CD4-positive, alpha-beta T cell (primary cell): Measurements from ENCODE around the gene PRKCH. TPM values are rescaled to one million over a fixed set of nuclear protein-coding genes. Genes with fewer than 3 reads are reported as not detected.

Source experiments
- ATAC-seq: fragments of 200-7000 bp; cut with Tn5 transposase; one replicate; pipeline ENCODE4 v1.10.0; 2022; ENCODE audit warnings: mild to moderate bottlenecking; ENCODE audit not compliant: poor library complexity
- CTCF ChIA-PET: fragments of 350-600 bp; sonication (Branson Sonifier 250); formaldehyde crosslinking; loops from one replicate; lab custom pipeline; 2021; ENCODE audit warnings: antibody characterized with exemption, inconsistent platforms; lab: Charles Lee
- POLR2A ChIA-PET: fragments of 350-600 bp; sonication (Branson Sonifier 250); formaldehyde crosslinking; loops from one replicate; lab custom pipeline; 2021; ENCODE audit warnings: antibody characterized with exemption, inconsistent platforms; lab: Charles Lee
- DNase-seq, 14 experiments: peaks; one replicate each; pipeline ENCODE4 v3.0.0-alpha.2; 2013 to 2020; ENCODE audit warnings: mixed read lengths in 2 of 14
- H3K27ac ChIP-seq, 2 donors: one replicate each; pipeline versions ENCODE4 v1.5.1 to v1.7.0; 2013; ENCODE audit warnings: low read length in 2 of 2, low read depth in 1 of 2, mild to moderate bottlenecking in 1 of 2
- H3K27me3 ChIP-seq, 2 experiments: 1 replicate in 1 of 2; 2 replicates in 1 of 2; pipeline versions ENCODE4 v1.6.1 to v1.7.0; 2013; ENCODE audit warnings: low read length in 2 of 2, control low read depth in 1 of 2, mild to moderate bottlenecking in 1 of 2, moderate library complexity in 1 of 2; ENCODE audit not compliant: insufficient read depth in 2 of 2, control insufficient read depth in 1 of 2
- H3K36me3 ChIP-seq: one replicate; pipeline ENCODE4 v1.6.1; 2013; ENCODE audit warnings: low read length, control low read depth; ENCODE audit not compliant: insufficient read depth
- H3K4me1 ChIP-seq: one replicate; pipeline ENCODE4 v1.6.1; 2013; ENCODE audit warnings: low read length, control low read depth; ENCODE audit not compliant: insufficient read depth
- H3K4me3 ChIP-seq: one replicate; pipeline ENCODE4 v1.5.1; 2013; ENCODE audit warnings: mild to moderate bottlenecking, low read length, moderate library complexity
- H3K9me3 ChIP-seq, 2 experiments: 1 replicate in 1 of 2; 2 replicates in 1 of 2; pipeline versions ENCODE4 v1.6.1 to v1.7.0; 2013; ENCODE audit warnings: low read length in 2 of 2, mild to moderate bottlenecking in 2 of 2, control low read depth in 1 of 2, moderate library complexity in 1 of 2; ENCODE audit not compliant: control insufficient read depth in 1 of 2, insufficient read depth in 1 of 2
- H3K27ac Mint-ChIP-seq: one replicate; pipeline ENCODE4 v1.8.0; 2020; ENCODE audit warnings: mixed read lengths
- H3K27me3 Mint-ChIP-seq: one replicate; pipeline ENCODE4 v1.8.0; 2021; ENCODE audit warnings: mixed read lengths
- H3K36me3 Mint-ChIP-seq: one replicate; pipeline ENCODE4 v1.8.0; 2021; ENCODE audit warnings: low read depth, mixed read lengths
- H3K4me1 Mint-ChIP-seq: one replicate; pipeline ENCODE4 v1.8.0; 2021; ENCODE audit warnings: low read depth, mixed read lengths
- H3K4me3 Mint-ChIP-seq: one replicate; pipeline ENCODE4 v1.8.0; 2020; ENCODE audit warnings: mild to moderate bottlenecking, mixed read lengths
- H3K9me3 Mint-ChIP-seq: one replicate; pipeline ENCODE4 v1.8.0; 2020; ENCODE audit warnings: mixed read lengths
- CTCF ChIP-seq: fragments of 200-600 bp; IDR thresholded peaks from one replicate; pipeline ENCODE4 v1.8.0; 2022; ENCODE audit warnings: antibody characterized with exemption, mild to moderate bottlenecking
- intact Hi-C, 2 experiments: fragments of 100-400 bp; cut with DNase I in 1 of 2; cut with micrococcal nuclease in 1 of 2; formaldehyde crosslinking; loops; one replicate each; pipeline versions ENCODE4 v1.15.1 to v1.9.0; 2023 to 2025; cut with DNase I, micrococcal nuclease
- total RNA-seq, 174 experiments: library from RNA in 2 of 174; stranded (reverse) in 2 of 174; gene quantifications; one replicate each; pipeline ENCODE4 v1.2.3 and lab custom pipeline; 2021 to 2026

The PRKCH gene
- total RNA-seq, 2 experiments from 2014 or later, result 378 to 385 TPM

- Mint-ChIP-seq H3K27me3 (no peaks in the 10 kb centered on the region), H3K27ac (peak overlapping the region; percentile 91), H3K36me3 (peaks cover 100% of the 10 kb centered on the region), H3K4me1 (peaks cover 100% of the 10 kb centered on the region), H3K9me3 (no peaks in the 10 kb centered on the region), H3K4me3 (peak overlapping the region; percentile 87)
- peak in 12 of 14 experiments; percentile 30 to 86 (median 51) for DNase-seq
- Histone ChIP-seq H3K9me3 (no peaks in the 10 kb centered on the region), H3K36me3 (peaks cover 73% of the 10 kb centered on the region), H3K4me1 (peaks cover 78% of the 10 kb centered on the region), H3K4me3 (no peak overlapping the region), H3K27me3 (no peaks in the 10 kb centered on the region), H3K27ac (peak overlapping the region; percentile 54 to 77)
- peak; percentile 75 for ATAC-seq
- ChIA-PET POLR2A (interaction anchor here (0.5 to 2.4 kb wide), 24 partner anchors 10 to 243 kb away, joined by 3 to 21 read pairs (median 5); partner anchors contain the start of genes HIF1A, PRKCH and TMEM30B), CTCF (interaction anchor here (0.7 to 3.1 kb wide), 5 partner anchors 9 to 385 kb away, joined by 3 to 12 read pairs (median 6); no protein-coding TSS in a partner anchor)
- no peak for TF ChIP-seq CTCF
- intact Hi-C loops, result loop anchor here (2.0 to 5.0 kb wide), 4 partner anchors 45 to 156 kb away; no protein-coding TSS in a partner anchor
These were observed 131.1 kb downstream of the PRKCH start for GRCh38 chr14:61452452-61452851.

- Histone ChIP-seq H3K36me3 (peaks cover 81% of the 10 kb centered on the region), H3K27me3 (no peaks in the 10 kb centered on the region), H3K27ac (peak overlapping the region; percentile 54 to 77), H3K4me3 (peak overlapping the region; percentile 9), H3K9me3 (no peaks in the 10 kb centered on the region), H3K4me1 (peaks cover 81% of the 10 kb centered on the region)
- intact Hi-C loops, result loop anchor here (2.0 to 5.0 kb wide), 4 partner anchors 46 to 156 kb away; no protein-coding TSS in a partner anchor
- Mint-ChIP-seq H3K27me3 (no peaks in the 10 kb centered on the region), H3K36me3 (peaks cover 100% of the 10 kb centered on the region), H3K27ac (peak overlapping the region; percentile 91), H3K4me1 (peaks cover 95% of the 10 kb centered on the region), H3K9me3 (no peaks in the 10 kb centered on the region), H3K4me3 (peak overlapping the region; percentile 83)
- CTCF ChIA-PET, result interaction anchor here (0.7 to 1.2 kb wide), 4 partner anchors 10 to 184 kb away, joined by 3 to 6 read pairs (median 3); no protein-coding TSS in a partner anchor
- POLR2A ChIA-PET, result interaction anchor here (0.5 to 2.4 kb wide), 21 partner anchors 11 to 172 kb away, joined by 3 to 21 read pairs (median 5); partner anchors contain the start of genes PRKCH and TMEM30B
- ATAC-seq (no peak), DNase-seq (peak in 1 of 14 experiments; percentile 21)
- TF ChIP-seq CTCF, result no peak
These were observed 131.9 kb downstream of the PRKCH start for GRCh38 chr14:61453103-61453767.

- no peak for TF ChIP-seq CTCF
- ChIA-PET POLR2A (interaction anchor here (0.7 to 1.2 kb wide), 2 partner anchors 117 to 124 kb away, joined by 4 read pairs; no protein-coding TSS in a partner anchor), CTCF (interaction anchor here (1.0 kb wide), 1 partner anchor 126 kb away, joined by 3 read pairs; no protein-coding TSS in a partner anchor)
- intact Hi-C loops, result loop anchor here (2.0 to 5.0 kb wide), 3 partner anchors 47 to 134 kb away; partner anchors contain the start of gene PRKCH (in 1 of the 2)
- peaks cover 100% of the 10 kb centered on the region for H3K36me3 Mint-ChIP-seq
- Histone ChIP-seq H3K36me3 (peaks cover 85% of the 10 kb centered on the region), H3K27ac (peak overlapping the region; percentile 33 to 77), H3K27me3 (no peaks in the 10 kb centered on the region), H3K4me3 (no peak overlapping the region), H3K4me1 (peaks cover 68% of the 10 kb centered on the region), H3K9me3 (no peaks in the 10 kb centered on the region)
- H3K9me3 Mint-ChIP-seq, result no peaks in the 10 kb centered on the region
- H3K4me3 Mint-ChIP-seq, result peak overlapping the region; percentile 47
- H3K27ac Mint-ChIP-seq, result peak overlapping the region; percentile 91
- peaks cover 95% of the 10 kb centered on the region for H3K4me1 Mint-ChIP-seq
- ATAC-seq (no peak), DNase-seq (no peak)
- H3K27me3 Mint-ChIP-seq, result no peaks in the 10 kb centered on the region
These were observed 133.2 kb downstream of the PRKCH start for GRCh38 chr14:61454545-61454944.
